ENCODE results near the gene TSGA10IP.
A peak's percentile ranks its signal among the peaks of the same experiment; 100 is the strongest.

Gene TSGA10IP

DNA sequence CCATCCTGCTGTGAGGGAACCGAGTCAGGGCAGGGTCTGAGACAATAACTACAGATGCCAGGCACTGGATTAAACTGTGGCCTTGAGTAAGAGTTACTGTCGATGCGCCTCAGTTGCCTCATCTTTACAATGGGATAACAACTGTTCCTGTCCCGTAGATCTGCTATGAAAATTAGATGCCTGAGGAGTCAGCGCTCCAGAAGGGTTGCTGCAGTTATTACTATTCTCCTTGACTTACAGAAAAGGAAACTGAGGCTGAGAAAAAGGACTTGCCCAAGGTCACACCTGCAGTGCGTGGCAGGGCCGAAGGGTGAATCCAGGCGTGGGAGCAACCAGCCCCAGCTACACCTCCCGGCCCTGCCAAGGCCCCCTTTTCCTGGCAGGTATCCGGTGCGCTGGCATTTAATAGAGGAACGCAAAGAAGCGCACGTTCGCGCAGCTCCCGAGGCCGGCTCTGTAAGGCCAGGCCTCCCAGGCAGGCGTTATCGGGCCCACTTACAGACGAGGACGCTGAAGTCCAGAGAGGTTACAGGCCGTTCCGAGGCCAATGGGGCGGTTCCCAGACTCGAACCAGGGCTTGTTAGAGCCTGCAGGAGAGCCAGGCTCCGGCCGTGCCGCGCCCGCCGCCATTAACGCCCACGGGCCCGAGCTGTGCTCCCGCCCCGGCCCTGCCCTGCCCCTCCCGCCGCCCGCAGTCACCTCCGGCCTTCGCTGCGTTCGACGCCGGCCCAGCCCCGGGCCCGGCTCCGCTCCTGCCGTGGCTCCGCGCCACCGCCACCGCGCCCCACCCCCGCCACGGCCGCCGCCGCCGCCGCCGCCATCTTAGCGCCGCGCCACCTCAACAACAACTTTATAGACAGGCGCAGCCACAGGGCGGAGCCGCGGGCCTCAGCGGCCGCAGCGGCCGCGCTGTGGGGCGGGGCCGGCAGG lies 26.8 kb upstream of the TSGA10IP start, which contains the start of gene C11orf68:
C11orf68 (minus strand) TSS at position 852 of the 930 bp plus-strand sequence; CDS start at position 821, 31 bp downstream.
- peak within 1 kb of the TSS; percentile 84 for H3K4me3 ChIP-seq (ENCODE audit: low read depth, low read length)
- TF ChIP-seq CTCF (IDR thresholded peaks at IDR 0.05; ENCODE audit: low read depth, low read length), result no peak

DNA sequence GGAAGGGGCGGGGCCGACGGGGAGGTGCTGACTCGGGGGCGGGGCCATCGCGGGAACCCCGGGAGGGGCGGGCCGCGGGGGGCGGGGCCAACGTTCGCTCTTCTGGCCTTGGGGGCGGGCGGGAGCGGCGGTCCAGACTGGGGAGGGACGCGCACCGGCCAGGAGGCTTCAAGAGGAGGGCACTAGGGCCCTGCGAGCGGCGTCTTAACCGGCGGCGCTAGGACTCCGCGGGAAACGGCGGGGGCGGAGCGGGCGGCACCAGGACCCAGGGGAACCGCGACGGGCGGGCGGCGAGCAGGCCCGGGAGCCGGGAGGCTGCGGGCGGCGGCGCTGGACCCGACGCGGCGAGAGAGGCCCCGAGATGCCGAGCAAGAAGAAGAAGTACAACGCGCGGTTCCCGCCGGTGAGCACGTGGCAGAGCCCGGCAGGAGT lies 26.1 kb upstream of the TSGA10IP start, which contains the start of gene DRAP1:
DRAP1 (plus strand) TSS at position 286 of the 432 bp plus-strand sequence; CDS start at position 362, 76 bp downstream.
- TF ChIP-seq CTCF (IDR thresholded peaks at IDR 0.05; ENCODE audit: low read depth, low read length), result no peak

DNA sequence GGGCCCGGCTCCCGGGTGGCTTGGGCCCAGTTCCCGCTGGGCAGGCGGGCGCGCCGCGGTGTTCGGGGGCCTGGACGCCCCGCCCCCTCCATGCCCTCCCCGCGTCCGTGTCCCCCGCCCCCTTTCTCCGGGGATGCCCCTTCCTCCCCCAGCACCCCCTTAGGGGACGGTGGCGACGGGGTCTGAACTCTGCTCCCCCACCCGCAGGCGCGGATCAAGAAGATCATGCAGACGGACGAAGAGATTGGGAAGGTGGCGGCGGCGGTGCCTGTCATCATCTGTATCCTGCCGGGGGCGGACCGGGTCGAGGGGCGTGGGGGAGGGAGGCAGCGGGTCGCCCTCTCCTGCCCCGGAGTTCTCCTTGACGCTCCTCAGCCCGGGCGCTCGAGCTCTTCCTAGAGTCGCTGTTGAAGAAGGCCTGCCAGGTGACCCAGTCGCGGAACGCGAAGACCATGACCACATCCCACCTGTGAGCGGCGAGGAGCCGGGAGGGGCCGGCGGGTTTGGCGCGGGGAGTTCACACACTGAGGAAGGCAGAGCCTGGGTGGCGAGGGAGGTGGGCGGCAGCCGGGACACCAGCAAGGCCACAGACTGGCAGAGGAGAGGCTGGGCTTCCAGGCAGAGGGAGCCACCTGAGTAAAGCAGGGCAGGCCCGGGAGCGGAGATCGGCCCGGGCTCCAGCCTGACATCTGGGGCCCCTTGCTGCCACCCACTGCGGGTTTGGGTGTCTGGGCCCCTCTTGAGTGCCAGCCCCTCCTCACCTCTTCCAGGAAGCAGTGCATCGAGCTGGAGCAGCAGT lies 25.5 kb upstream of the TSGA10IP start:
- TF ChIP-seq CTCF (IDR thresholded peaks at IDR 0.05; ENCODE audit: low read depth, low read length), result no peak
- peak overlapping the region; percentile 84 for H3K4me3 ChIP-seq (ENCODE audit: low read depth, low read length)

More for the DNA sequence above, 26.1 kb upstream of the TSGA10IP start, which contains the start of gene DRAP1:
- H3K4me3 ChIP-seq (ENCODE audit: low read depth, low read length), result peak within 1 kb of the TSS; percentile 84

- TF ChIP-seq CTCF (IDR thresholded peaks at IDR 0.05; ENCODE audit: low read depth, low read length), result no peak
- peak overlapping the region; percentile 84 for H3K4me3 ChIP-seq (ENCODE audit: low read depth, low read length)
Measured at GRCh38 chr11:65920372-65920802, 24.9 kb upstream of the TSGA10IP start.

- TF ChIP-seq CTCF (IDR thresholded peaks at IDR 0.05; ENCODE audit: low read depth, low read length), result no peak
- H3K4me3 ChIP-seq (ENCODE audit: low read depth, low read length), result peak overlapping the region; percentile 84
Measured at GRCh38 chr11:65921033-65921555, 24.2 kb upstream of the TSGA10IP start.

GRCh38 chr11:65921876-65922275 lies 23.4 kb upstream of the TSGA10IP start:
- no peak for TF ChIP-seq CTCF (IDR thresholded peaks at IDR 0.05; ENCODE audit: low read depth, low read length)
- no peak overlapping the region for H3K4me3 ChIP-seq (ENCODE audit: low read depth, low read length)
